ENCODE measurements around the gene MDK. TPM values are rescaled to one million over a fixed set of nuclear protein-coding genes. Genes with fewer than 3 reads are reported as not detected.

Gene MDK
- total and polyA plus RNA-seq, 3 donors from 2014 or later = 14.4 to 51.5 (median 14.5) TPM

- H3K27ac ChIP-seq = no peak overlapping the region
- intact Hi-C loops (cut with DNase I; ENCODE audit: low total_unique reads) = no loop called here
- no peak for TF ChIP-seq POLR2A (IDR thresholded peaks at IDR 0.05)
- no peaks in the 10 kb centered on the region for H3K27me3 ChIP-seq
- no peak overlapping the region for H3K4me3 ChIP-seq
- no peaks in the 10 kb centered on the region for H3K9me3 ChIP-seq
- DNase-seq = no peak
- 75 to 85% methylated on average over 5 of the region's 5 CpGs for WGBS, 2 donors
- peaks cover 20% of the 10 kb centered on the region for H3K4me1 ChIP-seq
- no peaks in the 10 kb centered on the region for H3K36me3 ChIP-seq (ENCODE audit: low read depth, missing control alignments)
Observed at GRCh38 chr11:46387456-46387855, 6.0 kb downstream of the MDK start.

- Histone ChIP-seq H3K4me1 (peaks cover 24% of the 10 kb centered on the region), H3K9me3 (no peaks in the 10 kb centered on the region), H3K36me3 (ENCODE audit: low read depth, missing control alignments) (no peaks in the 10 kb centered on the region), H3K4me3 (no peak overlapping the region), H3K27me3 (no peaks in the 10 kb centered on the region), H3K27ac (no peak overlapping the region)
- TF ChIP-seq, protein P1, sequence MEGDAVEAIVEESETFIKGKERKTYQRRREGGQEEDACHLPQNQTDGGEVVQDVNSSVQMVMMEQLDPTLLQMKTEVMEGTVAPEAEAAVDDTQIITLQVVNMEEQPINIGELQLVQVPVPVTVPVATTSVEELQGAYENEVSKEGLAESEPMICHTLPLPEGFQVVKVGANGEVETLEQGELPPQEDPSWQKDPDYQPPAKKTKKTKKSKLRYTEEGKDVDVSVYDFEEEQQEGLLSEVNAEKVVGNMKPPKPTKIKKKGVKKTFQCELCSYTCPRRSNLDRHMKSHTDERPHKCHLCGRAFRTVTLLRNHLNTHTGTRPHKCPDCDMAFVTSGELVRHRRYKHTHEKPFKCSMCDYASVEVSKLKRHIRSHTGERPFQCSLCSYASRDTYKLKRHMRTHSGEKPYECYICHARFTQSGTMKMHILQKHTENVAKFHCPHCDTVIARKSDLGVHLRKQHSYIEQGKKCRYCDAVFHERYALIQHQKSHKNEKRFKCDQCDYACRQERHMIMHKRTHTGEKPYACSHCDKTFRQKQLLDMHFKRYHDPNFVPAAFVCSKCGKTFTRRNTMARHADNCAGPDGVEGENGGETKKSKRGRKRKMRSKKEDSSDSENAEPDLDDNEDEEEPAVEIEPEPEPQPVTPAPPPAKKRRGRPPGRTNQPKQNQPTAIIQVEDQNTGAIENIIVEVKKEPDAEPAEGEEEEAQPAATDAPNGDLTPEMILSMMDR (IDR thresholded peaks at IDR 0.05) = no peak
- intact Hi-C loops (cut with DNase I; ENCODE audit: low total_unique reads) = no loop called here
- no peak for DNase-seq
- 47 to 64% methylated on average over 7 to 24 of the region's 24 CpGs for WGBS, 2 donors
Observed at GRCh38 chr11:46387919-46388618, 6.6 kb downstream of the MDK start.

- 7 to 18% methylated on average over 6 to 21 of the region's 21 CpGs for WGBS, 2 donors
- peaks cover 27% of the 10 kb centered on the region for H3K4me1 ChIP-seq
- H3K36me3 ChIP-seq (ENCODE audit: low read depth, missing control alignments) = no peaks in the 10 kb centered on the region
- H3K27me3 ChIP-seq = no peaks in the 10 kb centered on the region
- no peaks in the 10 kb centered on the region for H3K9me3 ChIP-seq
- peak overlapping the region in 1 of 2 donors; percentile 23 for H3K4me3 ChIP-seq
- intact Hi-C loops (cut with DNase I; ENCODE audit: low total_unique reads) = no loop called here
- TF ChIP-seq, protein P1 (IDR thresholded peaks at IDR 0.05) = no peak
- no peak for TF ChIP-seq POLR2A (IDR thresholded peaks at IDR 0.05)
- no peak overlapping the region for H3K27ac ChIP-seq
- no peak for DNase-seq
Observed at GRCh38 chr11:46388619-46389449, 7.4 kb downstream of the MDK start.

DNA sequence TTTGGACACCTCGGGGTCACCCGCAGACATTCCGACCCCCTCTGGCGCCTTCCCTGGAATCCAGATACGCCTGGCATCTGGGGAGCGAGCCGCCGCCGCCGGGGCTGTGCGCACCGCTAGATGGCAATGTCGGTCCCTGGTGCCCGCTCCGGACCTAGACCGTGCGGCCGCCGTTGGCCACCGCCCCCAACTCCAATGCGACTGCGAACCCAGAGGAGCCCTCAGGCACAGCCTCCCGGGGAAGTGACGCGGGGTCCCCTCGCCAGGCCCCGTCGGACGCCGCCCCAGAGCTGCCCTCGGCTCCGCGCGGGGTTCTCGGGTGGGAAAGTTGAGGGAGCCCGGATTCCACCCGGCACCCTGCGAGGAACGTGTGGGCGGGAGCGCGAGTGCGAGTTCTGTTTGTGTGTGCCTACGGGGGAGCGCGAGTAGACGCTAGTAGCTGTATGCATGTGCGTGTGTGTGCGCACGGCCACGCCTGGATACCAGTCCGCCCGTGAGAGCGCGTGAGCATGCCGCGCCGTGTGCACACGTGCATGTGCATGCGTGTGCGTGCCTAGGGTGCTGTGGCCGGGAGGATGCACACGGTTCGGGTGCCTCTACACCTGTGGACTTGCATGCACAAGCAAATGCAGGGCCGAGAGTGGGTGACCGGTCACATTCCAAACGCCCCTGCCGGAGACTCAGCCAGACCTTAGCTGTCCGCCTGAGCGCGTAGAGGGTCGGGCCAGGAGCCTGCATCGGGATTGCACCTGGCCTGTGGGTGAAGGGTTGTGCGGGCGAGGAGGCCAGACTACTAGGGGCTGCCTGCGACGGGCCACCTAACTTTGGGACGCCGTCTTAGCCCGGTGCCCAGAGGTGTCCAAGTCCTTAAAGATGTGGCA, 8.2 kb downstream of the MDK start:
- H3K4me1 ChIP-seq = peaks cover 27% of the 10 kb centered on the region
- H3K9me3 ChIP-seq = no peaks in the 10 kb centered on the region
- peak overlapping the region in 1 of 2 donors; percentile 23 for H3K4me3 ChIP-seq
- WGBS, 2 donors = 0 to 2% methylated on average over 5 to 67 of the region's 80 CpGs
- H3K27me3 ChIP-seq = no peaks in the 10 kb centered on the region
- H3K27ac ChIP-seq = no peak overlapping the region
- no peaks in the 10 kb centered on the region for H3K36me3 ChIP-seq (ENCODE audit: low read depth, missing control alignments)
- intact Hi-C loops (cut with DNase I; ENCODE audit: low total_unique reads) = loop anchor here (10.0 kb wide), 1 partner anchor 135 kb away; no protein-coding TSS in a partner anchor
- TF ChIP-seq, protein P1 (IDR thresholded peaks at IDR 0.05) = peak; percentile 63 to 82 (median 76)
- no peak for TF ChIP-seq POLR2A (IDR thresholded peaks at IDR 0.05)
- DNase-seq = peak; percentile 80
